PC-9 (cell line): ENCODE measurements around the gene IRF2BPL.

ENCODE experiments used
- CTCF ChIP-seq: fragments of 200-600 bp; sonication (generic); conservative IDR thresholded peaks from 2 replicates; pipeline ENCODE4 v1.6.1; 2017; ENCODE audit warnings: mixed run types, antibody characterized with exemption, mild to moderate bottlenecking, moderate library complexity
- EZH2 ChIP-seq: fragments of 200-600 bp; sonication (generic); IDR thresholded peaks from 2 replicates; pipeline ENCODE4 v1.8.0; 2017; ENCODE audit warnings: antibody characterized with exemption, low read depth

DNA sequence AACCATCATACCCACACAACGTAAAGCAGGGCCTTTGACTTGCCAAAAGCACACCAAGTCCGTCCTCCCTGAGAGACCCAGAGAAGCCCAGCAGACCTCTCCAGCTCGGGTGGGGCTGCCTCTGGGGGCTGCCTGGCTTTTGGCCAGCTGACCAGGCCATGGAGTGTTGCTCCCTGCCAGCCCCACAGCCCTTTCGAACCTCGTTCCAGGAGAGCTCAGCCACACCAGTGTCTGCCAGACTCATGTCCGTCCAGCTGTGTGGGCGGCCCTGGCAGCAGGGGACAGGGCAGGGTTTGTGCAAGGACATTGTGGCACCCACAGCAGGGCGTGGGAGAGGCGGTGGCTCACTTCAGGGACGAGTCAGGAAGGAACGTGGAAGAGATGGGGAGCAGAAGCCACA lies 22.6 kb upstream of the IRF2BPL start:
- TF ChIP-seq CTCF = no peak
- TF ChIP-seq EZH2 = no peak
